Neutrophil (primary cell): ENCODE results near the gene MGAT5B.

Experiments
- H3K27ac ChIP-seq: fragments of 200-600 bp; sonication (generic); 2 replicates; pipeline ENCODE4 v1.5.1; 2016; ENCODE audit warnings: mild to moderate bottlenecking, moderate library complexity
- H3K27me3 ChIP-seq: fragments of 200-600 bp; sonication (generic); 2 replicates; pipeline ENCODE4 v1.6.0; 2016; ENCODE audit warnings: mild to moderate bottlenecking
- H3K36me3 ChIP-seq: fragments of 200-600 bp; sonication (generic); 2 replicates; pipeline ENCODE4 v1.5.1; 2017
- H3K4me1 ChIP-seq, 2 experiments: fragments of 200-600 bp in 1 of 2; sonication (generic) in 1 of 2; 1 replicate in 1 of 2; 2 replicates in 1 of 2; pipeline versions ENCODE4 v1.5.1 to v1.6.1; 2013 to 2016; ENCODE audit warnings: low read depth in 1 of 2, low read length in 1 of 2, mild to moderate bottlenecking in 1 of 2, moderate library complexity in 1 of 2; ENCODE audit not compliant: control insufficient read depth in 1 of 2, insufficient read depth in 1 of 2
- H3K4me3 ChIP-seq, 2 experiments: fragments of 200-600 bp in 1 of 2; sonication (generic) in 1 of 2; 1 replicate in 1 of 2; 2 replicates in 1 of 2; pipeline ENCODE4 v1.5.1; 2013 to 2016; ENCODE audit warnings: low read depth in 1 of 2, low read length in 1 of 2, mild to moderate bottlenecking in 1 of 2, moderate library complexity in 1 of 2
- H3K9me3 ChIP-seq: fragments of 200-600 bp; sonication (generic); 2 replicates; pipeline ENCODE4 v1.5.1; 2016
- TF ChIP-seq, protein P1 (sequence below): fragments of 200-600 bp; sonication (generic); IDR thresholded peaks from 2 replicates; pipeline ENCODE4 v1.5.1; 2016; ENCODE audit warnings: antibody characterized with exemption

MGAT5B gene

DNA sequence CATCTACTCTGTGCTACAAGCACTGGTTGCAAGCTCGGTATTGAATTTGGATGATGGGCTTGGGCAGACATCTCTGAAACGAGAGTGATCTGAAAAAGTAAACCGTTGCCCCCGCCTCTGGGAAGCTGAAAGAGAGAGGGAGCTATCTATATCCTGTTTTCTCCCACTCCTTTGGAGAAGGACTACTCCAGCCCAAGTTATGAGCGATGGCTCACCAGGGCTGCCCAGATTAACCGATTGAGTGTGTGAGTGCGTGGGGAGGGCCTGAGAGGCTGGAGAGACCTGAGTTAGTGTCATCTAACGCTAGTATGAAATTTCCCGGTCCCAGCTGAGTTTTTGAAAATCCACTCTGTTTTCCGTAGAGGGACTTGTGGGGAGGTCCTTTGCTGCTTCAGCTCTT is 11.5 kb downstream of the MGAT5B start:
- Histone ChIP-seq H3K4me3 (no peak overlapping the region), H3K4me1 (no peaks in the 10 kb centered on the region), H3K9me3 (no peaks in the 10 kb centered on the region), H3K27ac (no peak overlapping the region), H3K27me3 (peaks cover 29% of the 10 kb centered on the region), H3K36me3 (no peaks in the 10 kb centered on the region)
- TF ChIP-seq, protein P1, sequence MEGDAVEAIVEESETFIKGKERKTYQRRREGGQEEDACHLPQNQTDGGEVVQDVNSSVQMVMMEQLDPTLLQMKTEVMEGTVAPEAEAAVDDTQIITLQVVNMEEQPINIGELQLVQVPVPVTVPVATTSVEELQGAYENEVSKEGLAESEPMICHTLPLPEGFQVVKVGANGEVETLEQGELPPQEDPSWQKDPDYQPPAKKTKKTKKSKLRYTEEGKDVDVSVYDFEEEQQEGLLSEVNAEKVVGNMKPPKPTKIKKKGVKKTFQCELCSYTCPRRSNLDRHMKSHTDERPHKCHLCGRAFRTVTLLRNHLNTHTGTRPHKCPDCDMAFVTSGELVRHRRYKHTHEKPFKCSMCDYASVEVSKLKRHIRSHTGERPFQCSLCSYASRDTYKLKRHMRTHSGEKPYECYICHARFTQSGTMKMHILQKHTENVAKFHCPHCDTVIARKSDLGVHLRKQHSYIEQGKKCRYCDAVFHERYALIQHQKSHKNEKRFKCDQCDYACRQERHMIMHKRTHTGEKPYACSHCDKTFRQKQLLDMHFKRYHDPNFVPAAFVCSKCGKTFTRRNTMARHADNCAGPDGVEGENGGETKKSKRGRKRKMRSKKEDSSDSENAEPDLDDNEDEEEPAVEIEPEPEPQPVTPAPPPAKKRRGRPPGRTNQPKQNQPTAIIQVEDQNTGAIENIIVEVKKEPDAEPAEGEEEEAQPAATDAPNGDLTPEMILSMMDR, result no peak

DNA sequence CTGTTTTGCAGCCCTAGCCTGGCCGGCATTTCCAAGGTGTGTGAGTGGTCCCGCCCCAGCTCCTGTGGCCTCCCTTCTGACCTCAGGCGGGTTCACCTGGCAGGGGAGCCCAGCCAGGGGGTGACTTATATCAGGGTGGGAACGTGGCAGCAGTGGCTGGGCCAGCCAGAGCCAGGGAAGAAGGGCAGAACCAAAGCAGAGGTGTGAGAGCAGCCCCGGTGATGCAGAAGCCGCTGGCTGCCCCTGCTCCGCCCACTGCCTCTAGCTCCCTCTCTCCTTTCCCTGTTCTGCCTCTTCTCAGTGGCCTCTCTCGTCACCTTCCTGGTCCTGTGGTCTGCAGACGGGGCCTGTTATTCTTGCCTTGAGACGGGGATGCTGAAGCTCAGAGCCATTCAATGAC is 12.1 kb downstream of the MGAT5B start:
- TF ChIP-seq, protein P1, result no peak
- Histone ChIP-seq H3K4me1 (no peaks in the 10 kb centered on the region), H3K36me3 (no peaks in the 10 kb centered on the region), H3K27ac (no peak overlapping the region), H3K27me3 (peaks cover 28% of the 10 kb centered on the region), H3K9me3 (no peaks in the 10 kb centered on the region), H3K4me3 (no peak overlapping the region)

DNA sequence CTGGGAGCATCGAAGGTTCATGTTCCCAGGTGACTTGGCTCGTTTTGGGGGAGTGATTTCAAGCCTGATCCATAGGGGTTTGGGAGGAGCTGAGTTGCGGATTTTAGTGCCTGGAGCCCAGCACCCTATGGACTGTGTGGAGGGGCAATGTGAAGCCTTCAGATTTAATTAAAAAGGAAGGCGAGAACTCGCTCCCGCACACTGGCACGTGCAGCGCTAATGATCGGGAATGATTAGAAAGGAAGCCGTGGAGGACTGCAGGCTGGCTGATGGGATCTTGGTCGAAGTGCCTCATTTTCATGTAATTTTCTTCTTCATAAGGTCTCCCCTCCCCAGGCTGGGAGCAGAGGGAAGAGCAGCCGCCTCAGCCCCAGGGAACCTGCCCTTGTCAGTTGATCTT is 12.8 kb downstream of the MGAT5B start:
- H3K36me3 ChIP-seq, result no peaks in the 10 kb centered on the region
- TF ChIP-seq, protein P1, result no peak
- H3K27ac ChIP-seq, result no peak overlapping the region
- H3K4me3 ChIP-seq, result no peak overlapping the region
- H3K4me1 ChIP-seq, result no peaks in the 10 kb centered on the region
- H3K27me3 ChIP-seq, result peaks cover 28% of the 10 kb centered on the region
- no peaks in the 10 kb centered on the region for H3K9me3 ChIP-seq

DNA sequence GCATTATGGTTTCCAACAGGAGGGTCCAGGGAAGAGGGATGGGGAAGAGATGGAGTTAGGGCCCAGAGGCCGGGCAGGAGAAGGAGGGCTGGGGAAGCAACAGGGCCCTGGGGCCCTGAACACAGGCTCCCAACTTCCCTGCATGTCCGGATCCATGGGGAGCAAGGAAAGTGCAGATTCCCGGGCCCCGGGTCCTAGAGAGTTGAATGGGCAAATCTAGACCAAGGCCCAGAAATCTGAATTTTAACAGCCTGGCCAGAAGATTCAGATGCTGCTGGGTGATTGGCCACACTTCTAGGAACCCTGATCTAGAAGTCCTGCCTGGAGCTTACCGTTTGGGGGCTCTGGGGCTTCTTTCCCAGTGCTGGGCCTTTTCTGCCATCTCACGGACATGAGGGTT is 13.2 kb downstream of the MGAT5B start:
- H3K27me3 ChIP-seq, result peaks cover 28% of the 10 kb centered on the region
- H3K9me3 ChIP-seq, result no peaks in the 10 kb centered on the region
- H3K27ac ChIP-seq, result no peak overlapping the region
- no peak overlapping the region for H3K4me3 ChIP-seq
- H3K4me1 ChIP-seq, result no peaks in the 10 kb centered on the region
- TF ChIP-seq, protein P1, result no peak
- no peaks in the 10 kb centered on the region for H3K36me3 ChIP-seq

DNA sequence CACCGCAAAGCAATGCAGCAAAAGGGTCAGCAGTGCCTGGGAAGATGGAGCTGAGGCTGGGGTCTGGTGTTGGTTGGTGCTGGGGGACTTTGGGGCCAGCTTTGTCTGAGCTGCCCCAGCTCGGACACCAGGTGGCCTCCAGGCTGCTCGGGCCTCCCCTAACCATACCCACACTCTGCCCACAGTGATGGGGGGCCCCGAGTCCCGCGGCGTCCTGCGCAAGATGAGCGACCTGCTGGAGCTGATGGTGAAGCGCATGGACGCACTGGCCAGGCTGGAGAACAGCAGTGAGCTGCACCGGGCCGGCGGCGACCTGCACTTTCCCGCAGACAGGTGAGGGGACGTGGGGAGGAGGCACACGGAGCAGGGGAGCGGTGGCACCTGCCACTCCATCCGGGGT is 13.8 kb downstream of the MGAT5B start:
- Histone ChIP-seq H3K27ac (no peak overlapping the region), H3K27me3 (peaks cover 28% of the 10 kb centered on the region), H3K9me3 (no peaks in the 10 kb centered on the region), H3K4me3 (no peak overlapping the region), H3K4me1 (no peaks in the 10 kb centered on the region), H3K36me3 (no peaks in the 10 kb centered on the region)
- TF ChIP-seq, protein P1, result no peak
